ENCODE measurements around the gene ZNF276. TPM values are rescaled to one million over a fixed set of nuclear protein-coding genes. Genes with fewer than 3 reads are reported as not detected.

ZNF276 gene
- total and polyA plus RNA-seq, 2 donors (not counting 1 experiment from before 2014, with no cell fraction given), result 6.2 to 12.7 TPM

DNA sequence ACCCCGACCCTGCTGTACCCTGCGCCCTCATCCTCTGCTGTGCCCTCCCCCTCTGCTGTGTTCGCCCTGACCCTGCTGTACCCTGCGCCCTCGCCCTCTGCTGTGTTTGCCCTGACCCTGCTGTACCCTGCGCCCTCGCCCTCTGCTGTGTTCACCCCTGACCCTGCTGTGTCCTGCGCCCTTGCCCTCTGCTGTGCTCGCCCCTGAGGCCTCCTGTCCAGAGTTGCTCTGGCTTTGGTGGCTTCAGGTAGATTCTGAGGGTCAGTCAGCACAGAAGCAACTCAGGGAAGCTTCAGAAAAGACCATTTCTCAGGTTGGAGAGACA lies 11.5 kb downstream of the ZNF276 start:
- Histone ChIP-seq H3K79me2 (ENCODE audit: control insufficient read depth, insufficient read depth, low read length) (no peaks in the 10 kb centered on the region), H3K4me3 (replicated peaks in 1 of 4; ENCODE audit: control extremely low read depth in 1 of 4, insufficient read depth in 1 of 4, low read depth in 3 of 4, low read length in 4 of 4) (no peak overlapping the region), H2AFZ (ENCODE audit: low read length) (no peak overlapping the region), H3K27me3 (ENCODE audit: control insufficient read depth, insufficient read depth, low read length) (no peaks in the 10 kb centered on the region), H3K9ac (ENCODE audit: insufficient read depth, low read length) (no peak overlapping the region), H3K27ac (ENCODE audit: insufficient read depth, low read length) (no peak overlapping the region), H3K9me3 (ENCODE audit: control insufficient read depth, insufficient read depth, low read depth, low read length) (no peaks in the 10 kb centered on the region), H3K4me2 (ENCODE audit: extremely low read depth, insufficient read depth, low read length) (no peak overlapping the region), H3K36me3 (ENCODE audit: control insufficient read depth, insufficient read depth, low read length) (peaks cover 43% of the 10 kb centered on the region), H4K20me1 (ENCODE audit: control insufficient read depth, extremely low read depth, insufficient read depth, low read length) (no peaks in the 10 kb centered on the region), H3K4me1 (ENCODE audit: control insufficient read depth, extremely low read depth, insufficient read depth, low read length) (no peaks in the 10 kb centered on the region)
- DNase-seq (ENCODE audit: low read depth in 2 of 2), result no peak
- no peak for TF ChIP-seq CTCF (conservative IDR thresholded peaks at IDR 0.05 in 1 of 2, IDR thresholded peaks at IDR 0.05 in 1 of 2; ENCODE audit: low read depth in 1 of 2, low read length in 2 of 2)
- no peak for TF ChIP-seq EZH2 (IDR thresholded peaks at IDR 0.05; ENCODE audit: low read length, missing control alignments)

DNA sequence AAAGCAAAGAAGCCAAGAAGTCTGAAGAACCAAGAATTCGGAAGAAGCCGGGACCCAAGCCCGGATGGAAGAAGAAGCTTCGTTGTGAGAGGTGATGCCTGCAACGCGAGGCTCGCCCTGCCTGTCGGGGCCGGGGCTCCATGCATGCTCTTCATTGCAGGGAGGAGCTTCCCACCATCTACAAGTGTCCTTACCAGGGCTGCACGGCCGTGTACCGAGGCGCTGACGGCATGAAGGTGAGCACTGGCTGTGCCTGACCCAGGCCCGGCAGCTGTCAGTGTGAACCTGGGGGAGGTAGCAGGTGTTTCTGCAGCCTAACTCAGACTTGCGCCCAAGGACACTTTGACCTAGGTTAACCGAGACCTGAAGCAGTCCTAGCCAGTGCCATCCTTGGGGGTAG lies 12.0 kb downstream of the ZNF276 start:
- Histone ChIP-seq H4K20me1 (ENCODE audit: control insufficient read depth, extremely low read depth, insufficient read depth, low read length) (no peaks in the 10 kb centered on the region), H3K9me3 (ENCODE audit: control insufficient read depth, insufficient read depth, low read depth, low read length) (no peaks in the 10 kb centered on the region), H3K27me3 (ENCODE audit: control insufficient read depth, insufficient read depth, low read length) (no peaks in the 10 kb centered on the region), H3K9ac (ENCODE audit: insufficient read depth, low read length) (no peak overlapping the region), H3K79me2 (ENCODE audit: control insufficient read depth, insufficient read depth, low read length) (no peaks in the 10 kb centered on the region), H2AFZ (ENCODE audit: low read length) (no peak overlapping the region), H3K27ac (ENCODE audit: insufficient read depth, low read length) (no peak overlapping the region), H3K4me3 (replicated peaks in 1 of 4; ENCODE audit: control extremely low read depth in 1 of 4, insufficient read depth in 1 of 4, low read depth in 3 of 4, low read length in 4 of 4) (no peak overlapping the region), H3K4me2 (ENCODE audit: extremely low read depth, insufficient read depth, low read length) (no peak overlapping the region), H3K4me1 (ENCODE audit: control insufficient read depth, extremely low read depth, insufficient read depth, low read length) (no peaks in the 10 kb centered on the region), H3K36me3 (ENCODE audit: control insufficient read depth, insufficient read depth, low read length) (peaks cover 47% of the 10 kb centered on the region)
- no peak for TF ChIP-seq CTCF (conservative IDR thresholded peaks at IDR 0.05 in 1 of 2, IDR thresholded peaks at IDR 0.05 in 1 of 2; ENCODE audit: low read depth in 1 of 2, low read length in 2 of 2)
- TF ChIP-seq EZH2 (IDR thresholded peaks at IDR 0.05; ENCODE audit: low read length, missing control alignments), result no peak
- no peak for DNase-seq (ENCODE audit: low read depth in 2 of 2)

DNA sequence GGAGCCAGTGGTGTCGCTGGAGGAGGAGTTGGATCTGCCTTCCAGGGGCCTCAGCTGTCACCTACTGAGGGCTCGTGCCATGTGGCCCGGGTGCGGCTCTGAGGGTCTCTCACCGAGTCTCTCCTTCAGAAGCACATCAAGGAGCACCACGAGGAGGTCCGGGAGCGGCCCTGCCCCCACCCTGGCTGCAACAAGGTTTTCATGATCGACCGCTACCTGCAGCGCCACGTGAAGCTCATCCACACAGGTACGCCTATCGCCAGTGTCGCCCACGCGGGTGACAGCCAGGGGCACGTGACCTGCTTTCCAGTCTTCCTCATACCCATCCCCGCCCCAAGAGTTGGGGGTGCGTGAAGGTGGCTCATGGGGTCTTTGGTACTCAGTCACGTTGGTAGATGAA lies 12.5 kb downstream of the ZNF276 start:
- Histone ChIP-seq H3K9me3 (ENCODE audit: control insufficient read depth, insufficient read depth, low read depth, low read length) (no peaks in the 10 kb centered on the region), H3K4me2 (ENCODE audit: extremely low read depth, insufficient read depth, low read length) (no peak overlapping the region), H3K4me1 (ENCODE audit: control insufficient read depth, extremely low read depth, insufficient read depth, low read length) (no peaks in the 10 kb centered on the region), H3K36me3 (ENCODE audit: control insufficient read depth, insufficient read depth, low read length) (peaks cover 48% of the 10 kb centered on the region), H3K4me3 (replicated peaks in 1 of 4; ENCODE audit: control extremely low read depth in 1 of 4, insufficient read depth in 1 of 4, low read depth in 3 of 4, low read length in 4 of 4) (no peak overlapping the region), H4K20me1 (ENCODE audit: control insufficient read depth, extremely low read depth, insufficient read depth, low read length) (no peaks in the 10 kb centered on the region), H3K9ac (ENCODE audit: insufficient read depth, low read length) (no peak overlapping the region), H3K79me2 (ENCODE audit: control insufficient read depth, insufficient read depth, low read length) (no peaks in the 10 kb centered on the region), H2AFZ (ENCODE audit: low read length) (no peak overlapping the region), H3K27ac (ENCODE audit: insufficient read depth, low read length) (no peak overlapping the region), H3K27me3 (ENCODE audit: control insufficient read depth, insufficient read depth, low read length) (no peaks in the 10 kb centered on the region)
- TF ChIP-seq CTCF (conservative IDR thresholded peaks at IDR 0.05 in 1 of 2, IDR thresholded peaks at IDR 0.05 in 1 of 2; ENCODE audit: low read depth in 1 of 2, low read length in 2 of 2), result no peak
- no peak for TF ChIP-seq EZH2 (IDR thresholded peaks at IDR 0.05; ENCODE audit: low read length, missing control alignments)
- DNase-seq (ENCODE audit: low read depth in 2 of 2), result no peak
